ENCODE results near the gene RNU1-1.
"Not testable (repeated sequence)": the region's sequence is repeated elsewhere in the genome, so short reads cannot be mapped to it uniquely, and the experiment has no call there.

RNU1-1 gene

DNA sequence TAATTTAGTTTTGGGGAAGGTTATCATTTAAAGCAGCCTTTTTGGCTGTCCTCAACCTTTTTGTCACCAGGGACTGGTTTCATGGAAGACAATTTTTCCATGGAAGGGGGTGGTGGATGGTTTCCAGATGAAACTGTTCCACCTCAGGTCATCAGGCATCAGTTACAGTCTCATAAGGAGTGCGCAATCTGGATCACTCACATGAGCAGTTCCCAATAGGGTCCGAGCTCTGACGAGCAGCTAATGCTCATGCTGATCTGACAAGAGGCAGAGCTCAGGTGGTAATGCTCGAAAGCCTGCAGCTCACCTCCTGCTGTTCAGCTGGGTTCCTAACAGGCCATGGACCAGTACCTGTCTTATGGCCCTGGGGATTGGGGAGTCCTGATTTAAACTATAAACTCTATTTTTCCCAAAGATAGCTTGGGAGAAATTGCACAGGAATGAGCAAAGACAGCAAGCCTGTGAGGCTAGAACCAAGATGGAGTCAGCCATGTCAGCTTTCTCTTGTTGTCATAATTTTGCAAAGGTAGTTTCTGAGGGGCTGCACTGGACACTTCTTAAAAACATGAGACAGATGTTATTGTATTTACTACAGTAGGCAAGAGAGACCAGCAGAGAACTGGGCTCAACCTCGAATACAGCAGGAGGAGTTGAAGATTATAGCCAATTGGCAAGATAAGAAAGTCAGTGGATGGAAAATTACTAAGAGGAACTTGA lies 2.8 kb upstream of the RNU1-1 start:
- H3K4me3 ChIP-seq (ENCODE audit: low read length); H2AFZ ChIP-seq (ENCODE audit: low read depth, low read length); H3K4me1 ChIP-seq (ENCODE audit: insufficient read depth, low read length); H3K9me3 ChIP-seq (ENCODE audit: low read length); H3K36me3 ChIP-seq (ENCODE audit: insufficient read depth, low read length): not testable (repeated sequence)
- H3K27me3 ChIP-seq (ENCODE audit: insufficient read depth, low read length): peaks cover 10% of the 10 kb centered on the region

DNA sequence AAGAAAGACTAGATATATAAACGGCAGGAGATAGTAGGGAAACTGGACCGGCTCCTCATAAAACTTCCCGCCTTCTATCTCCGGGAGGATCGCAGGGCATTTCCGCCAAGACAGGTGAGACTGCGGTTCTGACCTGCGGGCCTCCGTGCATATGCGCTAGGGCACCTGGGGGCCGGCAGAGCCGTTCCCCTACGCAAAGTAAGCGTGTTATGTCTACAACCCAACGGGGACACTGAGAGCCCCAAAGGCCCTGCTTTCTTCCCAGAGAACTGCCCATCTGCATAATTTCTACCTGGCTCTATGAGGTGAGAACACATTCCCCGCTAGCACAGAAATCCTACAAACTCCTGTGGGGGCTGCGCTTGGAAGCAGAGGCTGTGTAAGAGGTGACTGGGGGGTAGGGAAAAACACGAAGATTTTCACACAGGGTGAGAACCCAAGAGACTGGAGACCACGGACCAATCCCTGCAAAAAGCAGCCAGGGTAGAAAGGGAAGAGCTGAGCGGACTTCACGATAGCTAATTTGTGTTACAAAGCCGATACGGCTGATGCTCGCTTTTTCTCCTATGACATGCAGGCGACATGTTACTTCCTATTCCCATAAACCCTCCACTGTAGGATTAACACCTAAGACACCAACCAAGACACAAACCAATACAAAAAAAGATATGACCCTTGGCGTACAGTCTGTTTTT lies 526 bp downstream of the RNU1-1 start:
- H2AFZ ChIP-seq (ENCODE audit: low read depth, low read length); H3K36me3 ChIP-seq (ENCODE audit: insufficient read depth, low read length); H3K27me3 ChIP-seq (ENCODE audit: insufficient read depth, low read length); H3K9me3 ChIP-seq (ENCODE audit: low read length); H3K4me1 ChIP-seq (ENCODE audit: insufficient read depth, low read length): not testable (repeated sequence)
- peak overlapping the region; percentile 36 for H3K4me3 ChIP-seq (ENCODE audit: low read length)

GRCh38 chr1:16512624-16513411 lies 1.3 kb downstream of the RNU1-1 start:
- not testable (repeated sequence) for H3K36me3 ChIP-seq (ENCODE audit: insufficient read depth, low read length); H3K4me1 ChIP-seq (ENCODE audit: insufficient read depth, low read length); H3K9me3 ChIP-seq (ENCODE audit: low read length); H3K27me3 ChIP-seq (ENCODE audit: insufficient read depth, low read length); H2AFZ ChIP-seq (ENCODE audit: low read depth, low read length)
- peak overlapping the region; percentile 36 for H3K4me3 ChIP-seq (ENCODE audit: low read length)

DNA sequence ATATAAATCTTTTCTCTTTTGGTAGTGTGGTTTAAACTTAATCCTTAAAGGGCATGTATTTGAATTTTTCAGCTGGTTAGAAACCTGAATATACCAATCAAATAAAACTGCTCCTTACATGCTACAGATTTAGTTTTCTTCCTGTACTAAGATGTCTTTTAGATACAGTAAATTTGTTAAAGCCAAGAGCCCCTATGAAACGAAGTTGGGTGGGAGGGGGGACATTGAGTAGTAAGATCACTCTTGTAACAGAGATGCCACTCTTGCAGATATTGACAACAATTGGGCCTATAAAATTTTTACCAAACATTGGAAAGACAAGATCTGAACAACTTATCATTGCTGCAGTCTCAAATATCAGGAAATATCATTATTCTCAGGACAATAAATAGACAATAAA lies 2.2 kb downstream of the RNU1-1 start:
- H3K36me3 ChIP-seq (ENCODE audit: insufficient read depth, low read length); H3K4me1 ChIP-seq (ENCODE audit: insufficient read depth, low read length); H2AFZ ChIP-seq (ENCODE audit: low read depth, low read length); H3K27me3 ChIP-seq (ENCODE audit: insufficient read depth, low read length); H3K9me3 ChIP-seq (ENCODE audit: low read length); H3K4me3 ChIP-seq (ENCODE audit: low read length): not testable (repeated sequence)

DNA sequence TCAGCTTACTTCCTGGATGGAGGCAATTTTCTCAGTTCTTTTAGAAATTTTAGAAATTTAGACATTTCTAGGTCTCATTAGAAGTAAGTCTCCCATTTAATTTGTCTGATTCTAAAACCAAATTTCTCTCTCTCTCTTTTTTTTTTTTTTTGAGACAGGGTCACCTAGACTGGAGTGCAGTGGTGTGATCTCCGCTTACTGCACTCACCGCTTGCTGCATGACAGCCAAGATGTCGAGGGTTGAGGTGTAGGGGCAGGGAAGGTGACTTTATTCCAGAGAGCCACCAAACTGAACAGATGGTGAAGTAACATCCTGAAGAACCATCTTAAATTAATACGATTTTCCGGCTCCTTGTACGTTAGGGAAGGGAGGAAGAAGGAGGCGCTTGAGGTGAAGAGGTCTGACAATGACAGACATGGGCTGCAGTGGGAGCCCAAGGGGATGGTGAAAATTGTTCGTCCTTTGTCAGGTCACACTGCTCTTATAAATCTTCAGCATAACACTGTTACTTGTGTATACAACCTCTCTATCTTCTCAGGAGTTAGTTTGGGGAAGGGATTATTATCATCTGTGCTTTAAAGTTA lies 5.1 kb downstream of the RNU1-1 start:
- H3K27me3 ChIP-seq (ENCODE audit: insufficient read depth, low read length): not testable (repeated sequence)

DNA sequence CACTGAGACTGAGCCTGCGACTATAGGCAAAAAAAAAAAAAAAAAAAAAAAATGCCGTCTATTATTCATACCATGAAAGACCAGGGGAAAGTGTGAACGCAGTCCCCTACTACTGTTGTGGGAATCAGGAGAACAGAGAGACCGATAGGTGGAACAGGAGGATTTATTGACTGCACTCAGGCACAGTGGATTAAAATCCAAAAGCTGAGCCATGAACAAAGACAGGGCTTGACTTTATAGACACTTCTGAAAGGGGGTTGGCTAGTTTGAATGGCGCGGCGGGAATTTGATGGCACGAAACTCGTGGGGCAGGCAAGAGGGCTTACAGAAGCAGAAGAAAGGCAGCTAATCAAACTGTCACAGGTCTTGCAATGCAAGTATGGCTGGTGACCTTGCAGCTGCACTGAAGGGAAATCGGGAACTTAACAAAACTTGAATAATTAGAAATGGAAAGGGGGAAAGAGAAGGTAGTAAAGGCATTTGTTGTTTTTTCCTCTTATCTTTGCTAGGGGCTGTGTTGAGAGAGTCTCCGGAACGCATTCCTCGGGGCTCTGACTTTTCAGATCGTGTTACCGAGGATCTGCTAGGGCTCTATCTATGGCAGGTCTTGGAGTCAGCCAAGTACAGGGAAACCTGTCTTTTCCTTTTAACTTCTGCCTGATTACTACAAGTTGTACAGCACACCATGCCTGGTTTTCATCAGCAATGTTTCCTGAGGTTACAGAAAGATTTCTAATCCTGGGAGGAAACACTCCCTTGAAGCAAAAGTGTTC lies 7.5 kb downstream of the RNU1-1 start:
- H3K36me3 ChIP-seq (ENCODE audit: insufficient read depth, low read length); H3K27me3 ChIP-seq (ENCODE audit: insufficient read depth, low read length); H3K9me3 ChIP-seq (ENCODE audit: low read length); H3K4me1 ChIP-seq (ENCODE audit: insufficient read depth, low read length); H2AFZ ChIP-seq (ENCODE audit: low read depth, low read length): not testable (repeated sequence)
- peak overlapping the region; percentile 7 for H3K4me3 ChIP-seq (ENCODE audit: low read length)

More for the DNA sequence above, 5.1 kb downstream of the RNU1-1 start:
- not testable (repeated sequence) for H2AFZ ChIP-seq (ENCODE audit: low read depth, low read length); H3K9me3 ChIP-seq (ENCODE audit: low read length); H3K4me3 ChIP-seq (ENCODE audit: low read length); H3K36me3 ChIP-seq (ENCODE audit: insufficient read depth, low read length)
- H3K4me1 ChIP-seq (ENCODE audit: insufficient read depth, low read length): peaks cover 12% of the 10 kb centered on the region

DNA sequence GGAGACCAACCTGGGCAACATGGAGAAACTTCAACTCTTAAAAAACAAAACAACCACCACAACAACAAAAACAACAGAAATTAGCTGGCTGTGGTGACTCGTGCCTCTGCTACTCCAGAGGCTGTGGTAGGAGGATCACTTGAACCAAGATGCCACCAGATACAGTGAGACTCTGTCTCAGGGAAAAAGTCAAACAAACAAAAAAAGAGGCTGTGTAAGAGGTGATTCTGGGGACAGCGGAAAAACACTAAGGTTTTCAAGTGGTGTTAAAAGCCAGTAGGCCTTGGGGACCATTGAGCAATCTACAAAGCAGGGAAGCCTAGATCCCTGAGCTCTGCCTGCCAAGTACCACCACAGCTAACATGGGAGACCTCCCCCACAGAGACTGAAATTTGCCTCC lies 8.2 kb downstream of the RNU1-1 start:
- not testable (repeated sequence) for H3K36me3 ChIP-seq (ENCODE audit: insufficient read depth, low read length); H2AFZ ChIP-seq (ENCODE audit: low read depth, low read length); H3K9me3 ChIP-seq (ENCODE audit: low read length); H3K4me1 ChIP-seq (ENCODE audit: insufficient read depth, low read length); H3K27me3 ChIP-seq (ENCODE audit: insufficient read depth, low read length); H3K4me3 ChIP-seq (ENCODE audit: low read length)

DNA sequence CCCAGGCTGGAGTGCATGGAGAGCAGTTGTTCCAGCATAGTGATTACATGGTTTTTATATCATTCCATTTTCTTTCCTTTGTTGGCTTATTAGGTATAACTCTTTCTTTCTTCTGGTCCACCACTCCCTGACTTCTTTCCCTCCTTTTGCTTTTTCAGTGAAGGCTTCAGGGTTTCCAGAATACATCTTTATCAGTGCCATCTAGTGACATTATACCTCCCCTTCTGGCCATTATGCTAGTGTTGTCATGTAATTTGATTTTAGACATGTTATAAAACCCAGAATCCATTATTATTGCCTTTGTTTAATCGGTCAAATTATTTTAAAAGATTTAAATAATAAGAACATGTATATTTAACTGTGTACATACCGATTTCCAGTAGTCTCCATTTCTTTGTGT lies 10.6 kb downstream of the RNU1-1 start:
- H3K9me3 ChIP-seq (ENCODE audit: low read length): peaks cover 9% of the 10 kb centered on the region
- H3K36me3 ChIP-seq (ENCODE audit: insufficient read depth, low read length): no peaks in the 10 kb centered on the region
- H3K4me3 ChIP-seq (ENCODE audit: low read length): no peak overlapping the region
- no peak overlapping the region for H2AFZ ChIP-seq (ENCODE audit: low read depth, low read length)
- H3K27me3 ChIP-seq (ENCODE audit: insufficient read depth, low read length): no peaks in the 10 kb centered on the region
- peaks cover 9% of the 10 kb centered on the region for H3K4me1 ChIP-seq (ENCODE audit: insufficient read depth, low read length)

- H3K4me1 ChIP-seq (ENCODE audit: insufficient read depth, low read length); H3K4me3 ChIP-seq (ENCODE audit: low read length); H3K9me3 ChIP-seq (ENCODE audit: low read length); H2AFZ ChIP-seq (ENCODE audit: low read depth, low read length); H3K27me3 ChIP-seq (ENCODE audit: insufficient read depth, low read length); H3K36me3 ChIP-seq (ENCODE audit: insufficient read depth, low read length): not testable (repeated sequence)
Measured at GRCh38 chr1:16501446-16501845, 12.6 kb downstream of the RNU1-1 start.

DNA sequence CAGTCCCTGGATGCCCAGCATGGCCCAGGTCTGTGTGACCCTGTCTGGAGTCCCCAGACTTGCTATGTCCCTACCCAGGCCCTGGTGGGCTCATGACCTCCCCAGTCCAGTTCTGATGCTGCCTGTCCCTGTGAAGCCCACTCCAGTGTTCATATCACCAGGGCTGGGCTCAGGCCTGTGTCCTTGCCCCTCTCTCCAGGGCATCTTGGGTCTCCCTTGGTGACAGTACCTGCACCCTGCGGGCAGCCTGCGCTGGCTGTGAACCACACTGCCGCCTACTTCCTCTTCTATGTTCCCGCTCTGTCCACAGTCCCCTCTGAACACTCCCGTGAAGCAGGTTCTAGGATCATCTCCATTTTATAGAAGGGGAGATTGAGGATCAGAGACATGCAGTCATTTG lies 13.1 kb downstream of the RNU1-1 start:
- not testable (repeated sequence) for H3K9me3 ChIP-seq (ENCODE audit: low read length); H3K4me3 ChIP-seq (ENCODE audit: low read length); H3K4me1 ChIP-seq (ENCODE audit: insufficient read depth, low read length); H3K36me3 ChIP-seq (ENCODE audit: insufficient read depth, low read length); H2AFZ ChIP-seq (ENCODE audit: low read depth, low read length); H3K27me3 ChIP-seq (ENCODE audit: insufficient read depth, low read length)

DNA sequence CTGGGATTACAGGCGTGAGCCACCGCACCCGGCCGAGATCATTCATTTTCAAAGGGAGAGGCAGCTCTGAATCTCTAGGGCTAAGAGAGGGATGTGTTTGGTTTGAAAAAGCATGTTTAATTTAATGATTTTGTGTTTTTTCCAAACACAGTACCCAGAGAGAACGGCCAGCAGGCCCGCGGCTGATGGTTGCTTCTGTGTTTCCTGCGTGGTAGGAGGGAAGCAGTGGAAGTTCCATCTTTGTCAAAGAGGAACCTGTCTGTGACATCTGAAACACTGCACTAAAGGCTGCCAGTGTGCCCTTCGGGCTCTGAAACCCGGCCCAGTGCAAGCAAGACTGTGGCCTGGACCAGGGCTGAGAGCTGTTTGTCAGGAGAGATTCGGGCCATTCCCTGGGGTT lies 13.6 kb downstream of the RNU1-1 start:
- H2AFZ ChIP-seq (ENCODE audit: low read depth, low read length); H3K36me3 ChIP-seq (ENCODE audit: insufficient read depth, low read length); H3K4me1 ChIP-seq (ENCODE audit: insufficient read depth, low read length); H3K4me3 ChIP-seq (ENCODE audit: low read length); H3K9me3 ChIP-seq (ENCODE audit: low read length); H3K27me3 ChIP-seq (ENCODE audit: insufficient read depth, low read length): not testable (repeated sequence)

GRCh38 chr1:16498573-16499413 lies 15.3 kb downstream of the RNU1-1 start:
- Histone ChIP-seq H3K9me3 (ENCODE audit: low read length) (no peaks in the 10 kb centered on the region), H3K4me3 (ENCODE audit: low read length) (peak overlapping the region; percentile 61), H3K36me3 (ENCODE audit: insufficient read depth, low read length) (no peaks in the 10 kb centered on the region), H3K27me3 (ENCODE audit: insufficient read depth, low read length) (no peaks in the 10 kb centered on the region), H2AFZ (ENCODE audit: low read depth, low read length) (peak overlapping the region; percentile 87), H3K4me1 (ENCODE audit: insufficient read depth, low read length) (peaks cover 4% of the 10 kb centered on the region)

Measured in neuron (in vitro differentiated cells).